ENCODE data around the gene USP6NL. TPM values are rescaled to one million over a fixed set of nuclear protein-coding genes. Genes with fewer than 3 reads are reported as not detected.
A peak's percentile ranks its signal among the peaks of the same experiment; 100 is the strongest.

USP6NL gene
- polyA plus RNA-seq, 3 donors, result 5.5 to 7.7 (median 6.7) TPM

GRCh38 chr10:11446864-11447263 is 164.6 kb downstream of the USP6NL start:
- no peaks in the 10 kb centered on the region for H3K79me2 ChIP-seq (ENCODE audit: insufficient read depth, low read length)
- H3K4me3 ChIP-seq (replicated peaks in 1 of 3; ENCODE audit: low read depth in 2 of 3, low read length in 3 of 3), result no peak overlapping the region
- no peaks in the 10 kb centered on the region for H3K36me3 ChIP-seq (replicated peaks in 1 of 2; ENCODE audit: control insufficient read depth in 1 of 2, insufficient read depth in 2 of 2, low read length in 2 of 2)
- no peak overlapping the region for H3K9ac ChIP-seq (ENCODE audit: insufficient read depth, low read length, poor library complexity, severe bottlenecking)
- Mint-ChIP-seq H3K9me3 (no peaks in the 10 kb centered on the region), H3K4me1 (peaks cover 11% of the 10 kb centered on the region), H3K36me3 (no peaks in the 10 kb centered on the region), H3K4me3 (peak overlapping the region in 1 of 2 donors; percentile 16), H3K27me3 (ENCODE audit: low read depth in 3 of 3) (peaks cover 4 to 6% (median 4%) of the 10 kb centered on the region in 3 donors), H3K27ac (no peak overlapping the region)
- H2AFZ ChIP-seq (ENCODE audit: insufficient read depth, low read depth, low read length, poor library complexity, severe bottlenecking), result no peak overlapping the region
- H3K4me2 ChIP-seq (replicated peaks; ENCODE audit: extremely low read depth, low read length, poor library complexity, severe bottlenecking), result no peak overlapping the region
- H3K27ac ChIP-seq (ENCODE audit: low read depth in 1 of 2, low read length in 2 of 2), result no peak overlapping the region
- 92% methylated on average over 2 of the region's 4 CpGs for WGBS (ENCODE audit: insufficient coverage)
- no peak for DNase-seq
- H3K9me3 ChIP-seq (replicated peaks in 1 of 2; ENCODE audit: control insufficient read depth in 1 of 2, insufficient read depth in 1 of 2, low read length in 2 of 2), result no peaks in the 10 kb centered on the region
- H3K27me3 ChIP-seq (ENCODE audit: control insufficient read depth in 2 of 2, insufficient read depth in 2 of 2, low read length in 2 of 2), result no peaks in the 10 kb centered on the region
- intact Hi-C loops (cut with micrococcal nuclease), result no loop called here
- no peaks in the 10 kb centered on the region for H4K20me1 ChIP-seq (ENCODE audit: insufficient read depth, low read length)
- TF ChIP-seq, protein P1, sequence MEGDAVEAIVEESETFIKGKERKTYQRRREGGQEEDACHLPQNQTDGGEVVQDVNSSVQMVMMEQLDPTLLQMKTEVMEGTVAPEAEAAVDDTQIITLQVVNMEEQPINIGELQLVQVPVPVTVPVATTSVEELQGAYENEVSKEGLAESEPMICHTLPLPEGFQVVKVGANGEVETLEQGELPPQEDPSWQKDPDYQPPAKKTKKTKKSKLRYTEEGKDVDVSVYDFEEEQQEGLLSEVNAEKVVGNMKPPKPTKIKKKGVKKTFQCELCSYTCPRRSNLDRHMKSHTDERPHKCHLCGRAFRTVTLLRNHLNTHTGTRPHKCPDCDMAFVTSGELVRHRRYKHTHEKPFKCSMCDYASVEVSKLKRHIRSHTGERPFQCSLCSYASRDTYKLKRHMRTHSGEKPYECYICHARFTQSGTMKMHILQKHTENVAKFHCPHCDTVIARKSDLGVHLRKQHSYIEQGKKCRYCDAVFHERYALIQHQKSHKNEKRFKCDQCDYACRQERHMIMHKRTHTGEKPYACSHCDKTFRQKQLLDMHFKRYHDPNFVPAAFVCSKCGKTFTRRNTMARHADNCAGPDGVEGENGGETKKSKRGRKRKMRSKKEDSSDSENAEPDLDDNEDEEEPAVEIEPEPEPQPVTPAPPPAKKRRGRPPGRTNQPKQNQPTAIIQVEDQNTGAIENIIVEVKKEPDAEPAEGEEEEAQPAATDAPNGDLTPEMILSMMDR (IDR thresholded peaks at IDR 0.05), result no peak
- H3K4me1 ChIP-seq (ENCODE audit: control insufficient read depth in 1 of 2, insufficient read depth in 2 of 2, low read length in 2 of 2), result no peaks in the 10 kb centered on the region

GRCh38 chr10:11446133-11446532 is 165.3 kb downstream of the USP6NL start:
- intact Hi-C loops (cut with micrococcal nuclease), result no loop called here

More at GRCh38 chr10:11446133-11446532, 165.3 kb downstream of the USP6NL start:
- H3K9me3 ChIP-seq (replicated peaks in 1 of 2; ENCODE audit: control insufficient read depth in 1 of 2, insufficient read depth in 1 of 2, low read length in 2 of 2), result no peaks in the 10 kb centered on the region
- no peaks in the 10 kb centered on the region for H4K20me1 ChIP-seq (ENCODE audit: insufficient read depth, low read length)
- Mint-ChIP-seq H3K36me3 (no peaks in the 10 kb centered on the region), H3K27ac (no peak overlapping the region), H3K4me3 (no peak overlapping the region), H3K4me1 (peaks cover 11% of the 10 kb centered on the region), H3K9me3 (no peaks in the 10 kb centered on the region), H3K27me3 (ENCODE audit: low read depth in 3 of 3) (peaks cover 0 to 4% (median 4%) of the 10 kb centered on the region in 3 donors)
- H3K4me3 ChIP-seq (replicated peaks in 1 of 3; ENCODE audit: low read depth in 2 of 3, low read length in 3 of 3), result no peak overlapping the region
- no peak overlapping the region for H3K4me2 ChIP-seq (replicated peaks; ENCODE audit: extremely low read depth, low read length, poor library complexity, severe bottlenecking)
- TF ChIP-seq, protein P1 (IDR thresholded peaks at IDR 0.05), result no peak
- 75% methylated on average over 4 of the region's 5 CpGs for WGBS (ENCODE audit: insufficient coverage)
- no peak overlapping the region for H3K27ac ChIP-seq (ENCODE audit: low read depth in 1 of 2, low read length in 2 of 2)
- H3K79me2 ChIP-seq (ENCODE audit: insufficient read depth, low read length), result no peaks in the 10 kb centered on the region
- H2AFZ ChIP-seq (ENCODE audit: insufficient read depth, low read depth, low read length, poor library complexity, severe bottlenecking), result no peak overlapping the region
- H3K4me1 ChIP-seq (ENCODE audit: control insufficient read depth in 1 of 2, insufficient read depth in 2 of 2, low read length in 2 of 2), result no peaks in the 10 kb centered on the region
- no peaks in the 10 kb centered on the region for H3K36me3 ChIP-seq (replicated peaks in 1 of 2; ENCODE audit: control insufficient read depth in 1 of 2, insufficient read depth in 2 of 2, low read length in 2 of 2)
- H3K9ac ChIP-seq (ENCODE audit: insufficient read depth, low read length, poor library complexity, severe bottlenecking), result no peak overlapping the region
- no peaks in the 10 kb centered on the region for H3K27me3 ChIP-seq (ENCODE audit: control insufficient read depth in 2 of 2, insufficient read depth in 2 of 2, low read length in 2 of 2)
- no peak for DNase-seq

All from CD14-positive monocyte (primary cell).